Measurements from ENCODE around the gene GRB2.
"Not testable (repeated sequence)": the region's sequence is repeated elsewhere in the genome, so short reads cannot be mapped to it uniquely, and the experiment has no call there.

The GRB2 gene

DNA sequence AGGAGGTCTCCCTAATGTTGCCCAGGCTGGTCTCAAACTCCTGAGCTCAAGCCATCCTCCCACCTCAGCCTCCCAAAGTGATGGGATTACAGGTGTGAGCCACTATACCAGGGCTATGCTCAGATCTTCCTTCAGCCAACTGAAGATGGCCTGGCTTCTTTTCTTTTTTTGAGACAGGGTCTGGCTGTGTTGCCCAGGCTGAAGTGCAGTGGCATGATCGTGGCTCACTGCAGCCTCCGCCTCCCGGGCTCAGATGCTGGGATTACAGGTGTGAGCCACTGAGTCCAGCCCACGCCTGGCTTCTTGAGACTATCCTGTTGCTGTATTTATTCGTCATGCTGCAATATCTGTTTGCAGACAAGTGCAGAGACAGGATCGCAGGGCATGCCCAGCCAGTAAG lies 120.4 kb downstream of the GRB2 start:
- DNase-seq (ENCODE audit: low read depth in 2 of 2): no peak

GRCh38 chr17:75280189-75280588 lies 125.3 kb downstream of the GRB2 start:
- DNase-seq (ENCODE audit: low read depth in 2 of 2): not testable (repeated sequence)

DNA sequence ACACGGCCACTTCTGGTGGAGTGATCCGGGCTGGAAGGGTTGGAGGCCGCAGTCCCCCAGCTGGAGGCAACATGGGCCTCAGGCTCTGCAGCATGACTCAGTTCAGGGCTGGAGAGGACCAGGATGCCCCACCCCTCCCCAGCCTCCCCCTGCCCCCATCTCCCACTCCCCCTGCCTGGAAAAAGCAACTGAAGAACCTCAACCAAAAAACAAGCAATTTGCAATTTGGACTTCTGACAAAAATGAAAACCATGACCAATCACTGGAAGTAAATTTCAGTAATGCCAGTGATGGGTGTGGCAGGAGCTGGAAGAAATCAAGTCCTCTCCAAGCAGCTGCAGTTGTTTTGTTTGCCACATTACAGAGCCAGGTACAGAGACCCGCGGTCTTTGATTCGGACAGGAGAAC lies 127.8 kb downstream of the GRB2 start:
- DNase-seq (ENCODE audit: low read depth in 2 of 2): no peak

DNA sequence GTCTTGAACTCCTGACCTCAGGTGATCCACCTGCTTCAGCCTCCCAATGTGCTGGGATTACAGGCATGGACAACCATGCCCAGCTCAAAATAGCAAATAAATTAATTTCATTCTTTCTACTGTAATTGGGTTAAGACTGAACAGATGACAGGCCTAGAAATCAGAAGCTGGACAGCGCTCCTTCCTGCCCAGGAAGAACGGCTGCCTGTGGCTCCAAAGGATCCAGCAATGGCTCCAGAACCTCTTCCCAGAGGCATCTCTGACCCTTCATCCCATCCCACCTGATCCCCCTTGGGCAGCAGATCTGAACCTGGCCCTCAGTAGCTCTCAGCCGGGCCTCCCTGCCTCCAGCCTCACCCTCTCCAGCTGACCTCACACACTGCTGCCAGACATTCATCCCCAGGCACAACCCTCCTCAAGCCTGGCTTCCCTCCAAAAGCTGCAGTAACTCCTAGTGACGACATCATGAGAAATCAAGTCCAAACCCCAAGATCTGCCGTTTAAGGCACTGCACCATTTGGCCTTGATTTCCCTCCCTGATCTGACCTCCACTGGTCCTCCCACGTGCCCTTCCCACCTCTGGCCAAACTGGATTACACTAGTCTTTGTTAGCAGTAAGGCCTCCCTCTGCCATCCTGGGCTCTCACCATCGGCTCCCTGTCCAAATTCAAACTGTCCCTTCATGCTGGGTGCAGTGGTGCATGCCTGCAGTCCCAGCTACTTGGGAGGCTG lies 131.3 kb downstream of the GRB2 start:
- no peak for DNase-seq (ENCODE audit: low read depth in 2 of 2)

DNA sequence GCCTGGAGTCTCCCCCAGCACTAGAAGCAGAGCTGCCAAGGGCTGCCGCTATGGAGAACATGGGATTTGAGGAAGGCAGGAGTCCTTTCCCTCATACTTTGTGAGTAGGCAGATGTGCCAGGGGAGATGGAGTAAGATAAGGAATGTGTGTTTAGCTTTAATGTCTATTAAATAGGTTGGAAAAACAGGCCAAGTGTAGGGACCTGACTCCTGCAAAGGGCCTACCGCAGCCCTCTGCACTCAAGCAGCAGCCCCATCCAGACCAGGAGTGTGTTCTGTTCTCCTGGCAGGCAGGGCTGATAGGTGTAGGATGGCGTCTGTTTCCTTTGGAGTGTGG lies 132.7 kb downstream of the GRB2 start:
- no peak for DNase-seq (ENCODE audit: low read depth in 2 of 2)

DNA sequence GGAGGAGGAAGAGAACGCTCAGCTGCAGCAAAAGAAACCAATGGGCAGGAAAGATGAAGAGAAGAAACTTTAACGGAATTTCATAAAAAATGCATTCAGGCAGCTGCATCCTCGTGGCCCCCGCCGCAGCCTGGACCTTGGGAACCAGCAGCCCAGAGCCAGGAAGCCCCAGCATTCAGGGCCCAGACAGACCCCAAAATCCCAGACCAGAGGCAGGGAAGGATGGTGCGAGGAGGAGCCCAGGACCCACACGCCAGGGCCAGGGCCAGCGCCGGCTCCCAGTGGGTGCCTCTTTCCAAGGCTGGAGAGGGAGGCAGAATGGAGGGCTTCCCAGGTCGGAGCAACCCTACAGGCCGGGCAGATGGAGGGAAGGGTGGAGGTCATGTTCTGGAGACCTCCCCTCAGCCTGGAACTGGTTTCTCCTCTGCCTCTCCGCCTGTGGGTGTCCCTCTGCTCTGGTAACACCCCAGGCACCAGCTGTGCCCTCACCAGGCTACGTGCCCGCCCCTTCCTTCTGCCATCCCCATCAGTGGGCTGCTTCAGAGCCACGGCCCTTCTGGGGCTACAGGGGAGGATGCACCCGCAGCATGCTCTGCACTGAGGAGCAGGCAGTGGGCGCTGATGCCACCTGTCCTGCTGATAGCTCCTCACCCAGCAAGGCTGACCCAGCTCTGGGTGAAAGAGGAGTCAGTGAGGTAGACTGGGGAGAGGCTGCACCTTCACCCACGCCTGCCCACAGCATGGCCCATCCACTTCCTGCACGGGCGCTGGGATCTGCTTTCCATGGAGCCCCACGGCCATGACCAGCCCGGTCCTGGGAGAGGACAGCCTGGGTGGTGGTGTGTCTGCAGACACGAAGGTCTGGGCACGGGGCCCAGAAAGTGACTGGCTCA lies 133.3 kb downstream of the GRB2 start:
- DNase-seq (ENCODE audit: low read depth in 2 of 2): no peak

- peak; percentile 74 to 81 for DNase-seq (ENCODE audit: low read depth in 2 of 2)
Observed at GRCh38 chr17:75271233-75271954, 134.1 kb downstream of the GRB2 start.

GRCh38 chr17:75270966-75271232 lies 134.6 kb downstream of the GRB2 start, which contains the start of gene MIF4GD:
TSS of gene MIF4GD (minus strand) at chr17:75271231. CDS start at chr17:75270195, 1,036 bp downstream.
- no peak for DNase-seq (ENCODE audit: low read depth in 2 of 2)

- peak in 1 of 2 donors; percentile 8 for DNase-seq (ENCODE audit: low read depth in 2 of 2)
Observed at GRCh38 chr17:75270218-75270965, 135.1 kb downstream of the GRB2 start.

GRCh38 chr17:75269844-75270217 lies 135.6 kb downstream of the GRB2 start:
- DNase-seq (ENCODE audit: low read depth in 2 of 2): no peak
